HG03108 (cell line): ENCODE results near the gene PPP1R1C.

Experiments used
- ATAC-seq: cut with Tn5 transposase; IDR thresholded peaks from one replicate; pipeline ENCODE4 v1.9.1; 2021; ENCODE audit warnings: moderate library complexity; ENCODE audit not compliant: unreplicated experiment

The PPP1R1C gene

GRCh38 chr2:182166841-182167240 is 181.2 kb downstream of the PPP1R1C start:
- no peak for ATAC-seq
